CD4-positive, alpha-beta T cell treated with Interleukin-6 for 4 hours (primary cell): Measurements from ENCODE around the gene EBPL.
"Not testable (repeated sequence)": the region's sequence is repeated elsewhere in the genome, so short reads cannot be mapped to it uniquely, and the experiment has no call there.

ENCODE experiments used
- DNase-seq: peaks from one replicate; pipeline ENCODE4 v3.0.0-alpha.2; 2020; ENCODE audit warnings: mixed read lengths

EBPL gene

GRCh38 chr13:49690995-49691784 lies at the start of gene EBPL:
Gene EBPL (minus strand): TSS chr13:49691486. CDS start chr13:49691424, 62 bp downstream.
- peak; percentile 95 for DNase-seq

DNA sequence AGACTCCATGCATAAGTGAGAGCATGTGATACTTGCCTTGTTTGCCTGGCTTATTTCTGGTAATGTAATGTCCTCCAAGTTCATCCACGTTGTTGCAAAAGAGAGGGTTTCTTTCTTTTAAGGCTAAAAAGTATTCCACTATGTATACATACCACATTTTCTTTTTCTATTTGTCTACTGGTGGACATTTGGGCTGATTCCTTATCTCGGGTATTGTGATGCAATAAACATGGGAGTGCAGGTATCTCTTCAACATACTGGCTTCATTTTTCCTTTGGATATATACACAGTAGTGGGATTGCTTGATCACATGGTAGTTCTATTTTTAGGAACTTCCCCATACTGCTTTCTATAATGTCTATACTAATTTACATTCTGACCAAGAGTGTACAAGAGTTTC lies 49.6 kb upstream of the EBPL start:
- no peak for DNase-seq

DNA sequence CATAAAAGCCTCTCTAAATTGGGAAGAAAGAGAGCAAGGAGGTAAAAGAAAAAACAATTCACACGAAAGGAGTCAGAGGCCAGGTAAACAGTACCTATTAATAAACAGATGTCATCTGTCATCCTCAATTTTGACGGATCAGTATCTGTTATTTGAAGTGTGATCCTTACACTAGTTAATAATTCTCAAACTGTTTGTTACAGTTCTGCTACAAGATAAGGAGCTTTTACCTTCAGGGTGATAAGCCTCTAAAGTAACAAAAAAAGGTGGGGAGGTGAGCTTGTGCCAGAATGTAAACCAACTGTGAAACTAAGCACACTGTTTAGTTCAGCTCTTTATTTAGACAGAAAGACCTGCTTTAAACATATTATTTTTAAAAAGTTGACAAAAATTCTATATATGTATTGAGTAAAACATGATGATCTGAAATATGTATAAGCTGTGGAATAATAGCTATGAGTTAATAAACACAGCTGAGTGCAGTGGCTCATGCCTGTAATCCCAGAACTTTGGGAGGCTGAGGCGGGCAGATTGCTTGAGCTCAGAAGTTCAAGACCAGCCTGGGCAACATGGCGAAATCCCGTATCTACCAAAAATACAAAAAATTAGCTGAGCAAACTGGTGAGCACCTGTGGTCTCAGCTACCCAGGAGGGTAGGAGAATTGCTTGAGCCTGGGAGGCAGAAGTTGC lies 48.4 kb upstream of the EBPL start:
- no peak for DNase-seq

DNA sequence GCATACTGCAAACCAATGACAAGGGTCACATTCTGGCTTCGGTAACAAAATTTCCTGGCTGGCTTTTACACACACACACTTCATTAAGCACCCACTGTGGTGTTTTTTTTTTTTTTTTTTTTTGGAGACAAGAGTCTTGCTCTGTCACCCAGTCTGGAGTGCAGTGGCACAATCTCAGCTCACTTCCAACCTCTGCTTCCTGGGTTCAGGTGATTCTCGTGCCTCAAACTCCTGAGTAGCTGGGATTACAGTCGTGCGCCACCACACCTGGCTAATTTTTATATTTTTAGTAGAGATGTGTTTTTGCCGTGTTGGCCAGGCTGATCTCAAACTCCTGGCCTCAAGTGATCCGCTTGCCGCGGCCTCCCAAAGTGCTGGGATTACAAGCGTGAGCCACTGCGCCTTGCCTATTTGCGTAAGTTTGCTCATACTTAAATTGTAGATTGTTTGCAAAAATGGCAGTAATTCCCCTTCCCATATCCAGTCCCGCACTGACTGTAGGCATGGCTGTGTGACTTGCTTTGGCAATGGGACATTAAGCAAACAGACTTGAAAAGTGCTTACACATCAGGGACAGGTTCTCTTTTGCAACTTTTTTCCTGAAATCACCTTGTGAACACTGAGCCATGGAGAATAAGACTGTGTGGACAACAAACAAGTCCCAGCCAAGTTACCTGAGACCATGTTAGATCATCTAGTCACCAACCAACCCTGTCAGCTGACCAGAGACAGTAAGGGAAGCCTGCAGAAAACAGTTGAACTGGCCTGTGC lies 42.1 kb upstream of the EBPL start:
- no peak for DNase-seq

DNA sequence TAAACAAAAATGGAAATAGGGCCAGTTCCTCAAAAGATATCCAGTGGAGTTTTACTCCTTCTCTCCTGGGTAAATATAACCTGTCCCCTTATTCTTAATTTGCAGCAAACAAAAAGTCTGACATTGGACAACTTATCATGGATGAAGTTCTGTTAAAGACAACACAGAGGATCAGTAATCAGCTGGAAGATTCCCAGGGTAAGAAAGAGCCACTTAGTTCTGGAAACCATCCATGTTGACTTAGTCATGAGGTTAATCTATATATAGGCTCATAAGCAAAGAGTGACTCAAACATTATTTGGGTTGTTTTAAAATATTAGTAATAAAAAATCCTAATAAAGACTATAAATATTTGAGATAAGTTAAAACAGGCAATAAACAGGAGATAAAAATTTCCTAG lies 40.5 kb upstream of the EBPL start:
- DNase-seq, result no peak

- DNase-seq, result no peak
Measured at GRCh38 chr13:49716615-49717014, 25.3 kb upstream of the EBPL start.

- no peak for DNase-seq
Measured at GRCh38 chr13:49714757-49715156, 23.5 kb upstream of the EBPL start.

GRCh38 chr13:49711218-49711863 lies 20.1 kb upstream of the EBPL start:
- DNase-seq, result no peak

DNA sequence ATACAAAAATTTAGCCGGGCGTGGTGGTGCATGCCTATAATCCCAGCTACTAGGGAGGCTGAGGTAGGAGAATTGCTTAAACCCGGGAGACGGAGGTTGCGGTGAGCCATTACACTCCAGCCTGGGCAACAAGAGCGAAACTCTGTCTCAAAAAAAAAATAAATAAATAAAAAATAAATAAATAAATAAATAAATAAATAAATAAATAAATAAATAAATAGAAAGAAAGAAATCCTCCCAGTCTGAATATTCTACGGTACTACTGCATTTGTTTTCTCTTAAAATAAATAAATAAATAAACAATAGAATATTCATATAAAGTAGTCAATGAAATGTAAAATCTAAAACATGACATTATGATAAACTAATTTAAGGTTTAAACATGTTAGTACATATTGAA lies 13.0 kb upstream of the EBPL start:
- not testable (repeated sequence) for DNase-seq

DNA sequence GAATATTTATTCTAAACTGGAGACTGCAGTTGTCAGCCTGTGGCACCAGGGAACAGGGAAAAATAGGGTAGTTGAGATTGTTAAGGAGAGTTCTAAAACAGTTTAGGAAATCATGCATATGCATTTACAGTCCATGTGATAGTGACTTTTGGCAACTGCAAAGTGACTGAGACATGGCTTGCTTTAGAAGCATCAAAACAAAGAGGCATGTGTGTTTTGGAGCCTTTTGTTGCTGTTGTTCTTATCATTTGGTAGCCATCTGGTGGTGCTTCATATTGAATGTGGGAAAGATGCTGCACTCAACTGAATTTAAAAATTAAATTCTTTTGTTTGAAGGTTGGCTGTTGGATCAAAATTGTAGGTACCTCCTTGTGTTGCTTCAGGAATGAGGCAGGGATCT lies 10.2 kb upstream of the EBPL start:
- DNase-seq, result no peak

- DNase-seq, result no peak
Measured at GRCh38 chr13:49697468-49697867, 6.2 kb upstream of the EBPL start.

DNA sequence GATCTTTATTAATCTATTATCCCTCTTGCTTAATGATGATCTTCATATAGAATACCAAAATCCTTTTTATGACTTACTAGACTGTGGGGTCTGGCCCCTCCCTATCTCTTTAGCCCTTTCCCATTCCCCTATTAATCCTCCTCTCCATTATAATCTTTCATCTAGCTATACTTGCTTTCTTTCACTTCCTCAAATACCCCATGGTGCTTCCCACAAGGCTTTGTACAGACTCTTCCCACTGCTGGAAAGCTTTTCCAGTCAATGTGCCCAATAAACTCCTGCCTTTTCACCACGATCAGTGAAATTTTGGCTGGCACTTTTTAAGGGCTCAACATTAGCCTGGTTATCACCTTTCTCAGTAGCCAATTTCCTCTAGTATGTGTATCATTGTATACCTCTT lies 3.2 kb upstream of the EBPL start:
- DNase-seq, result no peak

- DNase-seq, result no peak
Measured at GRCh38 chr13:49693877-49694276, 2.6 kb upstream of the EBPL start.

- DNase-seq, result no peak
Measured at GRCh38 chr13:49693191-49693733, 2.0 kb upstream of the EBPL start.

DNA sequence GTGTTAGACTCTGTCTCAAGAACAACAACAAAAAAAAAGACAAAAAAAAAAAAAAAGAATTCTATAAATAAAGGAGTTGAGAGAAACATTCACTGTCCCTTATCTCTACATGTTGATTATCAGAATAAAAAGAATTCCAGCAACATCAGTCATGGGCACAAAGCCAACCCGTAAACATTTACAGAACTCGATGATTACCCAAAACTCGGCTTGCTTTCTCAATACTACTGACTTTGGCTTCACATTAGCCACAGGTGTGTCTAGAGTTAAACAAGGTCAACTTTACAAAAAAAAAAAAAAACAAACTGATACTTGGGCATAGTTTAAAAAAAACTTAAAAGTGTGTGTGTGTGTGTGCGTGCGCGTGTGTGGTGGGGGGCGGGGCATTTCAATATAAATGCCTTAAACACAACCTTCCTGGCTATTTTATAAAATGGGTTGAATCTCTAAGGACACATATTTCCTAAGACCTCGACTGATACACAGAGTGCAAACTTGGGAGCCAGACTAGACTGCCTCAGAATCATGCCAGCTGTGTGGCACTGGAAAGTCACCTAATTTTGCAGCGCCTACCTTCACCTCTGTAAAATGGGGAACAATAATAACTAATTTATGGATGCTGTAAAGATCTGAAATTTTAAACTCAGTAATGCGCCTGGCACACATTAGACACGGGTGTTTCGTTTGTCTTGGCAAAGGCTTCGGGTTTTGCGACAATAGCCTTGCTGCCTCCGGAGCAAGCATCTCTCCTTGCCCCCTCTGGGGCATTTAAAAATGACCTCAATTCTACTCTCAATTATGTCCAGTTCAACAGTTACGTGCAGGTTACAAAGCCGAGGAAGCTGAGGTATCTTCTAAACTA lies 922 bp downstream of the EBPL start:
- DNase-seq, result peak; percentile 14

DNA sequence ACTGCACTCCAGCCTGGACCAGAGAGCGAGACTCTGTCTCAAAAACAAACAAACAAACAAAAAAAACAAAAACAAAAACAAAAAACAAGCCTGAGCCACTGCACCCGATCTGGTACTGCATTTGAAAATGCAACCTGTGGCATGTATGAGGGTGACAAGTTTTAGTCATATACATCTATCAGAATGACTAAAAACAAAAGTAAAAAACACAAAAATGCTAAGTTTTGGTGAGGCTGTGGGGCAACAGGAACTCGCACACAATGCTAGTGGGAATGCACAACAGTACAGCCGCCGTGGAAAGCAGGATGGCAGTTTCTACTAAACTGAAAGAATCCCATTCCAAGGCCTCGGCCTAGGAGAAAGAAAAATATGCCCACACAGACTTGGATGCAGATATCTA lies 7.8 kb downstream of the EBPL start:
- no peak for DNase-seq

GRCh38 chr13:49681842-49682435 lies 9.3 kb downstream of the EBPL start:
- DNase-seq, result no peak

GRCh38 chr13:49679246-49679645 lies 12.0 kb downstream of the EBPL start:
- DNase-seq, result peak; percentile 31

GRCh38 chr13:49678191-49678914 lies 12.9 kb downstream of the EBPL start:
- no peak for DNase-seq

GRCh38 chr13:49676581-49677298 lies 14.5 kb downstream of the EBPL start:
- DNase-seq, result no peak
